ENCODE data around the gene KRTAP21-2. TPM values are rescaled to one million over a fixed set of nuclear protein-coding genes. Genes with fewer than 3 reads are reported as not detected.

KRTAP21-2 gene
- total RNA-seq, 4 donors from 2014 or later = not detected

DNA sequence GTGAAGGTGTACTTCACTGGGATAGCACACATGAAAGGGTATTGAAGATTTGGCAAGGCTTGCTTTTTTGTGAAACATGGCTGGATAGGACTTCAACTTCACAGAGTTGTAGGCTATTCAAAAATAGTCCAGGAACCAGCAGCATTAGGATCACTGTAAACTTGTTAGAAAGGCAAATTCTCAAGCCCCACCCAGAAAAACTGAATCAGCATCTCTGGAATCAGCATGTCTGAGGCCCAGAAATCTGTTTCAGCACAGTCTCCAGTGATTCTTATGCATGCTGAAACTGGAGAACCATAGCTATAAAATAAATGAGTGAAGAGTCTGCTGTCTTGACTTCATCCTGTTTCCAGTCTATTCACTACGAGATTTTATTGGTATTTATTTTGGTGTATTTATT lies 20.3 kb downstream of the KRTAP21-2 start:
- ATAC-seq (no peak), DNase-seq (no peak)
- no peak for TF ChIP-seq POLR2A (IDR thresholded peaks at IDR 0.05)
- TF ChIP-seq, protein P1, sequence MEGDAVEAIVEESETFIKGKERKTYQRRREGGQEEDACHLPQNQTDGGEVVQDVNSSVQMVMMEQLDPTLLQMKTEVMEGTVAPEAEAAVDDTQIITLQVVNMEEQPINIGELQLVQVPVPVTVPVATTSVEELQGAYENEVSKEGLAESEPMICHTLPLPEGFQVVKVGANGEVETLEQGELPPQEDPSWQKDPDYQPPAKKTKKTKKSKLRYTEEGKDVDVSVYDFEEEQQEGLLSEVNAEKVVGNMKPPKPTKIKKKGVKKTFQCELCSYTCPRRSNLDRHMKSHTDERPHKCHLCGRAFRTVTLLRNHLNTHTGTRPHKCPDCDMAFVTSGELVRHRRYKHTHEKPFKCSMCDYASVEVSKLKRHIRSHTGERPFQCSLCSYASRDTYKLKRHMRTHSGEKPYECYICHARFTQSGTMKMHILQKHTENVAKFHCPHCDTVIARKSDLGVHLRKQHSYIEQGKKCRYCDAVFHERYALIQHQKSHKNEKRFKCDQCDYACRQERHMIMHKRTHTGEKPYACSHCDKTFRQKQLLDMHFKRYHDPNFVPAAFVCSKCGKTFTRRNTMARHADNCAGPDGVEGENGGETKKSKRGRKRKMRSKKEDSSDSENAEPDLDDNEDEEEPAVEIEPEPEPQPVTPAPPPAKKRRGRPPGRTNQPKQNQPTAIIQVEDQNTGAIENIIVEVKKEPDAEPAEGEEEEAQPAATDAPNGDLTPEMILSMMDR (IDR thresholded peaks at IDR 0.05 in 4 of 5, conservative IDR thresholded peaks at IDR 0.05 in 1 of 5) = no peak
- Histone ChIP-seq H3K4me1 (no peaks in the 10 kb centered on the region), H3K9me3 (no peaks in the 10 kb centered on the region), H3K27ac (no peak overlapping the region), H3K4me3 (no peak overlapping the region), H3K36me3 (no peaks in the 10 kb centered on the region), H3K27me3 (no peaks in the 10 kb centered on the region)
- in situ Hi-C loops (cut with MboI; ENCODE audit: low sequenced_read_pairs in 4 of 4) = no loop called here
- intact Hi-C loops (cut with DNase I; ENCODE audit: low total_unique reads) = no loop called here

DNA sequence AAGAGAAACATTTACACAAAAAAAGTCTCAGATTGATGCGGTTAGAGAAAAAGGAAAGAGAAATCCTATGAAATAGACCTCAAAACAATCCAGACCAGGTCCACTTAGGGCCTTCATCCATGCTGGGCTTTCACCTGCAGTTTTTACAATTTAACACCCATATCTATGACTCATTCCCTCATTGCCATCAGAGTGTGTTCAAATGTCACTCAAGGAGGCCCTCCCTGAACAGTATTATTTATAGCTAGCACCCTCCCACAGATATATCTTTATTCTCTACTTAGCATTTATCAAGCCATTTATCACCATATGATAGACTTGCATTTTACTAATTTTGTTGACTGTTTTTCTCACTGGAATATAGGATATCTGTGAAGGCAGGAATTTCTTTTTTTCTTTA lies 27.7 kb downstream of the KRTAP21-2 start:
- in situ Hi-C loops (cut with MboI; ENCODE audit: low sequenced_read_pairs in 4 of 4) = no loop called here
- no peak overlapping the region for H3K4me3 ChIP-seq
- no peaks in the 10 kb centered on the region for H3K9me3 ChIP-seq
- DNase-seq = no peak
- no peaks in the 10 kb centered on the region for H3K36me3 ChIP-seq
- H3K27me3 ChIP-seq = no peaks in the 10 kb centered on the region
- intact Hi-C loops (cut with DNase I; ENCODE audit: low total_unique reads) = no loop called here
- H3K4me1 ChIP-seq = no peaks in the 10 kb centered on the region
- H3K27ac ChIP-seq = no peak overlapping the region
- TF ChIP-seq, protein P1 (IDR thresholded peaks at IDR 0.05 in 4 of 5, conservative IDR thresholded peaks at IDR 0.05 in 1 of 5) = no peak
- no peak for TF ChIP-seq POLR2A (IDR thresholded peaks at IDR 0.05)
- no peak for ATAC-seq

GRCh38 chr21:30718239-30718909 lies 28.7 kb downstream of the KRTAP21-2 start, which contains the start of gene KRTAP21-3:
KRTAP21-3 (minus strand) TSS chr21:30718777; CDS start chr21:30718759, 18 bp downstream.
- H3K27me3 ChIP-seq = no peaks in the 10 kb centered on the region
- DNase-seq = no peak
- H3K4me3 ChIP-seq = no peak within 1 kb of the TSS
- no peaks in the 10 kb centered on the region for H3K36me3 ChIP-seq
- no peak for ATAC-seq
- no peak for TF ChIP-seq POLR2A (IDR thresholded peaks at IDR 0.05)
- TF ChIP-seq, protein P1 (IDR thresholded peaks at IDR 0.05 in 4 of 5, conservative IDR thresholded peaks at IDR 0.05 in 1 of 5) = no peak
- intact Hi-C loops (cut with DNase I; ENCODE audit: low total_unique reads) = no loop called here
- H3K4me1 ChIP-seq = no peaks in the 10 kb centered on the region
- H3K27ac ChIP-seq = no peak within 1 kb of the TSS
- in situ Hi-C loops (cut with MboI; ENCODE audit: low sequenced_read_pairs in 4 of 4) = no loop called here
- H3K9me3 ChIP-seq = no peaks in the 10 kb centered on the region

DNA sequence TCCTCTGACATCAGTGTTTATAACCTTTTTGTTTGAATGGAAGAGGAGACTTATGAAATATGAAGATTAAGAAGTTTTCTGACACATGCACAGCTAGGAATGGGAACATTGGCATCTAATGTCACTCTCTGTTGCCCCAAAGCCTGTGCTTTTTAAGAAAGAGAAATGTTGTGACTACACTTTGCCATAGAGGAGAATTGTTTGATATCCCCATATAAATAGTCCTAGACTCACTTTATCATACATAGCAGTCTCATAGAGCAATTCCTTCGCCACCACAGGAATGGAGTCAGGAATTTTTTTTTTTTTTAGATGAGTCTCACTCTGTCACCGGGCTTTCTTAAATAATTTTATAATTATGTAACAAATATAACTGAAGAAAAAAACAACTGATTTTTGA lies 30.0 kb downstream of the KRTAP21-2 start:
- H3K9me3 ChIP-seq = no peaks in the 10 kb centered on the region
- H3K4me1 ChIP-seq = no peaks in the 10 kb centered on the region
- intact Hi-C loops (cut with DNase I; ENCODE audit: low total_unique reads) (no loop called here), in situ Hi-C loops (cut with MboI; ENCODE audit: low sequenced_read_pairs in 4 of 4) (no loop called here)
- H3K27ac ChIP-seq = no peak overlapping the region
- H3K36me3 ChIP-seq = no peaks in the 10 kb centered on the region
- no peaks in the 10 kb centered on the region for H3K27me3 ChIP-seq
- ATAC-seq (no peak), DNase-seq (no peak)
- H3K4me3 ChIP-seq = no peak overlapping the region
- no peak for TF ChIP-seq POLR2A (IDR thresholded peaks at IDR 0.05)
- TF ChIP-seq, protein P1 (IDR thresholded peaks at IDR 0.05 in 4 of 5, conservative IDR thresholded peaks at IDR 0.05 in 1 of 5) = no peak

GRCh38 chr21:30714946-30715345 lies 32.1 kb downstream of the KRTAP21-2 start:
- in situ Hi-C loops (cut with MboI; ENCODE audit: low sequenced_read_pairs in 4 of 4) = no loop called here
- Histone ChIP-seq H3K27me3 (no peaks in the 10 kb centered on the region), H3K4me3 (no peak overlapping the region), H3K4me1 (no peaks in the 10 kb centered on the region), H3K36me3 (no peaks in the 10 kb centered on the region), H3K27ac (no peak overlapping the region), H3K9me3 (no peaks in the 10 kb centered on the region)
- intact Hi-C loops (cut with DNase I; ENCODE audit: low total_unique reads) = no loop called here
- ATAC-seq = no peak
- no peak for TF ChIP-seq POLR2A (IDR thresholded peaks at IDR 0.05)
- TF ChIP-seq, protein P1 (IDR thresholded peaks at IDR 0.05 in 4 of 5, conservative IDR thresholded peaks at IDR 0.05 in 1 of 5) = no peak
- DNase-seq = no peak
